ENCODE results near the gene ANKRD60.
A peak's percentile ranks its signal among the peaks of the same experiment; 100 is the strongest.

The ANKRD60 gene

DNA sequence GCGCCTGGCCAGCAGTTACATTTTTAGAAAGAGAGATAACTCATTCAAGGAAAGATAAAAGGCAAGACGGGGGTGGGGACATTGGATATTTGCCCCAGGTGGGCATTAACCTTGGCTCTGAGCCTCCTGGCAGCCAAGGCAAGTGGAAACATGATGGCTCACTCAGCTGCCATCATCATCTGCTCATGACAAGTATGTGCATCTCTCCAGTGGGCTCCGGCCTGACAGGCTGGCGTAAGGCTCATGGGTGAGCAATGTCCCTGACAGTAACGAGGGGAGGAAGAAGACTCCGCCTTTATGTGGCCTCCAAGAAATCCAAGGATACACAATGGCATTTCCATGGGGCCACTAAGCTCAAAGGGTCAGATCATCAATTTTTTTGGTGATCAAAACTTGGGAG, 13.3 kb downstream of the ANKRD60 start:
- H3K27me3 Mint-ChIP-seq = peaks cover 10% of the 10 kb centered on the region
- H3K9me3 Mint-ChIP-seq = no peaks in the 10 kb centered on the region
- no peak overlapping the region for H3K27ac Mint-ChIP-seq
- no peaks in the 10 kb centered on the region for H3K36me3 Mint-ChIP-seq
- H3K4me3 Mint-ChIP-seq = no peak overlapping the region
- no peaks in the 10 kb centered on the region for H3K4me1 Mint-ChIP-seq

DNA sequence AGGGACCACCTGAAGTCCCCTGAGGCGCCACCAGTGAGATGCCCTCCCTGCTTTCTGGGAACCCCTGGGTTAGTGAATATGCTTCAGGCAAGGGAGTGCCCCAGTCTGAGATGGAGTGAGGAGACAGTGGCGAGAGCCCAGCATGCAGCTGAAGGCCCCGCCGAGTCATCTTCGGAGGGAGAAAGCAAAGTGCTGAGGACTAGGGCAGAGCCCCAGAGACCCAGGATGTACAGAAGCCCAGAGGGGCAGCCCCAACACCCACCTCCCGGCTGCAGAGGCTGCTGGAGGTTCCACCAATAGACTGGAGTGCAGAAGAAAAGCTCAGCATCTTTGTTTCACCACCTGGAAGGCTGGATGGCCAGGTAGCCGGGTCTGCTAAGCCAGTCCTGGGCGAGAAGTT, 14.1 kb downstream of the ANKRD60 start:
- peaks cover 8% of the 10 kb centered on the region for H3K27me3 Mint-ChIP-seq
- no peaks in the 10 kb centered on the region for H3K36me3 Mint-ChIP-seq
- H3K9me3 Mint-ChIP-seq = no peaks in the 10 kb centered on the region
- H3K27ac Mint-ChIP-seq = no peak overlapping the region
- H3K4me1 Mint-ChIP-seq = no peaks in the 10 kb centered on the region
- no peak overlapping the region for H3K4me3 Mint-ChIP-seq

DNA sequence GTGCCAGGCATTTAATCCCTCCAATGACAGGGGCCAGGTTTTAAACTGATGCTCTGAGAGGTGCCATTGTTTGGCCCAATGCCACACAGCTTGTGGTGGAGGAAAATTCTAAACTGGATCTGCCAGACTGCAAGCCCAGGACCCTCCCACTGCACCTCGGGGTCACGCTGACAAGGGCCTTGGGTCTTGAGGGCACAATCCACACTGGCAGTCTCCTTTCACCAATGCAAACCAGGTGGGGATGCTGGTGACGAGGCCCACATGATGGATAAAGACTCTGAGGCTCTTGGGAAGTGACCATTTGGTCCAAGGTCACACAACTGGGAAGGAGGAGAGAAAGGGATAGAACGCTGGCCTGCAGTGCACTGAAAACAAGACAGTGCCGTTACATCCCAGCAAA, 14.7 kb downstream of the ANKRD60 start:
- H3K36me3 Mint-ChIP-seq = no peaks in the 10 kb centered on the region
- H3K4me1 Mint-ChIP-seq = no peaks in the 10 kb centered on the region
- H3K27me3 Mint-ChIP-seq = peaks cover 3% of the 10 kb centered on the region
- no peaks in the 10 kb centered on the region for H3K9me3 Mint-ChIP-seq
- H3K27ac Mint-ChIP-seq = no peak overlapping the region
- H3K4me3 Mint-ChIP-seq = no peak overlapping the region

DNA sequence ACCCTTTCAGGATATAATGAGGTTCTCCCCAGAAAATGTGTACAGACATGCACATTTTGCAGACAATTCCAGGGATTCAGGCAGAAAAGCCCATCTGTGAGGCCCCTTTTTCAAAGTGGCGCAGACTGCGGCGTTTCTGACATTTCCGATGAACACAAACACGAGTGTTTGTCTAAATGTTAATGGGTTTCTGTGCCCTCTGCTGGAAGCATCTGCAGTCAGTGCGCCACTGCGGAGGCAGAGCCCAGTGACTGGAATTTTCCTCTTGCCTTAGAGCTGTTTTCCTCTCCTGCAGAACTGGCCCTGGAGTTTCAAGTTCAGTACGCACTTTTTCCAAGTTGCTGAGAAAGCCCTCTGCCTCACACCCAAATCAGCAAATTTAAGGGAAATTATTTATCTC, 15.3 kb downstream of the ANKRD60 start:
- no peaks in the 10 kb centered on the region for H3K36me3 Mint-ChIP-seq
- H3K27ac Mint-ChIP-seq = no peak overlapping the region
- no peaks in the 10 kb centered on the region for H3K4me1 Mint-ChIP-seq
- H3K9me3 Mint-ChIP-seq = no peaks in the 10 kb centered on the region
- no peak overlapping the region for H3K4me3 Mint-ChIP-seq
- H3K27me3 Mint-ChIP-seq = peaks cover 1% of the 10 kb centered on the region

DNA sequence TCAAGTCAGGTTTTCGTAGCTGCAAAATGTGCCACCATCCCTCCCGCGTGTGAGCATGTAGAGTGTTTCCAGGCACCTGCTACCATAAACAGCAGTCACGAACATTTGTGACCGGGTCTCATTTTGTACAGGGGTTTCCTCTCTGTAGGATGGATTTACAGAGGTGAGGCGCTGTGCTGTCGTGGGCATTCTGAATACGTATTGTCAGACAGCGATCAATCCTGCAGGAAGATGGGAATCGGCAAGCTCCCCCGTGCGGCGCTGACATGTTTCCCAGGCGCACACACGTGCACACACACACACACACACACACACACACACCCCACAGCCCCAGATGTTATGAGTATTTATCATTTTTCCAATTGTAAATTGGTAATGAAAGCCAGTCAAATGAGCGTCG, 15.8 kb downstream of the ANKRD60 start:
- no peak overlapping the region for H3K27ac Mint-ChIP-seq
- H3K9me3 Mint-ChIP-seq = no peaks in the 10 kb centered on the region
- H3K36me3 Mint-ChIP-seq = no peaks in the 10 kb centered on the region
- peaks cover 1% of the 10 kb centered on the region for H3K27me3 Mint-ChIP-seq
- no peak overlapping the region for H3K4me3 Mint-ChIP-seq
- H3K4me1 Mint-ChIP-seq = no peaks in the 10 kb centered on the region

DNA sequence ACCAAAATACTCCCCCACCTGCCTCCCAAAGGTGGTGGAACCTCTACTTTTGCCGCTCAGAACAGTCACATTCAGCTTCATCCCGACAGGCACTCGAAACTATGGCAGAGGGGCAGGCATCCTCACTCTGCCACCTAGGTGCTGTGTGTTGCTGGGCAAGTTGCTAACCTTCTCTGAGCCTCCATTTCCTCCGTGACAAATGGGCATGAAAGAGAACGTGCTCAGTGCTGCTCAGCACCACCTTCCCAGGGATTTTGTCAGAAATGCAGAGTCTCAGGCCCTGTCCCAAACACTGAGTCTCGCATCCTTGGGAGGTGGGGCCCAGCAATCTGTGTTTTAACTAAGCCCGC, 18.1 kb downstream of the ANKRD60 start:
- Mint-ChIP-seq H3K4me1 (no peaks in the 10 kb centered on the region), H3K27me3 (peaks cover 1% of the 10 kb centered on the region), H3K4me3 (no peak overlapping the region), H3K36me3 (no peaks in the 10 kb centered on the region), H3K9me3 (no peaks in the 10 kb centered on the region), H3K27ac (no peak overlapping the region)

DNA sequence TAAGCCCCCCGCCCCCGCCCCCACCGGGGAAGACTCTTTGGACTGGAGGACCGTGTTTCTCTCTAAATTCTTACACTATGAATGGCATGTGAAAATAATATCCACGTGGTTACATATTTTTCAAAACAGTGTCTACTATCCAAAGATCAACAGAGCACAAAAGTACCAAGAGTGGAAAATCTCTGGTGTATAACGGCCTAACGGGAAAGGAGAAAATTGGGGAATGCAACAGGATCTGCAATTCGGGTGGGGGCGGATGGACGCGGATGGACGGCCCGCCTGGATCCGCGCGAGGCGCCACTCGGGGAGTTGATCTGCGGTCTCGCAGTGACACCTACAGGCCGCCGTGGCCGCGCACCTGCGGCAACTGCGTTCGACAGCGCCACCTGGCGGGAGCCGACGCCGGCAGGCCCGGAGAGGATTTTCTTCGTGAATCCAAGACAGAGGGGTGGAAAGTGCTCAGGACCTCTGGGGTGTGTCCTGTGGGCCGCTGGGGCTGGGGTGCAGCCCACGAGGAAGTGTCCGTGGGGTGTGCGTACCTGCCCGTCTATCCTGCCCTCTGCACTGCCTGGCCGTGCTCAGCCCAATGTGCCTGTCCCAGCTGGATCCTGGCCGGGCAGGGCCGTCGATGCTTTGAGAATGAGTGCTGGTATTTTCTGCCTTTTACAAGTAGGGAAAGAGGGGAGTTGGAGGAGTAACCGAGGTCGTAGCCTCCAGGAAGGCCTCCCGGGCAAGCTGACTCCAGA, 18.6 kb downstream of the ANKRD60 start:
- Mint-ChIP-seq H3K9me3 (no peaks in the 10 kb centered on the region), H3K27ac (peak overlapping the region; percentile 30), H3K27me3 (peaks cover 1% of the 10 kb centered on the region), H3K36me3 (no peaks in the 10 kb centered on the region), H3K4me1 (no peaks in the 10 kb centered on the region), H3K4me3 (no peak overlapping the region)

DNA sequence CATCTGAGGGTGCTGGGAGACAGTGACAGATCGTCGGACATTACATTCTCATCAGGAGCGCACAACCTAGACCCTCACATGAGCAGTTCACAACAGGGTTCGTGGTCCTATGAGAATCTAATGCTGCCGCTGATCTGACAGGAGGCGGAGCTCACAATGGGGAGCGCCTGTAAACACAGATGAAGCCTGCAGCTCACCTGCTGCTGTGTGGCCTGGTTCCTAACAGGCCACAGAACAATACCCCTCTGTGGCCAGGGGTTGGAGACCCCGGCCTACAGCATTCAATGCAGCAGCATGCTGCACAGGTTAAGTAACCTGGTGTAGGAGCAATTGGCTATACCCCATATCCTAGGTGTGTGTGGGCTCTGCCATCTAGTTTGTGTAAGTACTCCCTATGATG, 19.5 kb downstream of the ANKRD60 start:
- H3K4me3 Mint-ChIP-seq = no peak overlapping the region

DNA sequence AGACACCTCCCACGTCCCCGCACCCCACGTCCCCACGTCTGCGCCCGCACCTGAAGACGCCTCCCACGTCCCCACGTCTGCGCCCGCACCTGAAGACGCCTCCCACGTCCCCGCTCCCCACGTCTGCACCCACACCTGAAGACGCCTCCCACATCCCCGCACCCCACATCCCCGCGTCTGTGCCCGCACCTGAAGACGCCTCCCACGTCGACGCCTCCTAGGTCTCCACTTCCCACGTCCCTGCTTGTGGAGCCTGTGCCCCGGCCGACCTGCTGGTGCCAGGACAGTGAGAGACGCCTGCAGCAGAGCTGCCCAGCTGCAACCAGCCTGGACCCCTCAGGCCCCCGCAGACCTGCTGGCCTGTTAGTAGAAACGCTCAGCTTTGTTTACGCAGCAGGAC, 22.6 kb downstream of the ANKRD60 start:
- Mint-ChIP-seq H3K27ac (no peak overlapping the region), H3K9me3 (no peaks in the 10 kb centered on the region), H3K4me1 (no peaks in the 10 kb centered on the region), H3K4me3 (no peak overlapping the region), H3K27me3 (no peaks in the 10 kb centered on the region), H3K36me3 (no peaks in the 10 kb centered on the region)

More for the DNA sequence above, 19.5 kb downstream of the ANKRD60 start:
- H3K27ac Mint-ChIP-seq = no peak overlapping the region
- H3K36me3 Mint-ChIP-seq = no peaks in the 10 kb centered on the region
- H3K27me3 Mint-ChIP-seq = peaks cover 1% of the 10 kb centered on the region
- H3K9me3 Mint-ChIP-seq = no peaks in the 10 kb centered on the region
- no peaks in the 10 kb centered on the region for H3K4me1 Mint-ChIP-seq

DNA sequence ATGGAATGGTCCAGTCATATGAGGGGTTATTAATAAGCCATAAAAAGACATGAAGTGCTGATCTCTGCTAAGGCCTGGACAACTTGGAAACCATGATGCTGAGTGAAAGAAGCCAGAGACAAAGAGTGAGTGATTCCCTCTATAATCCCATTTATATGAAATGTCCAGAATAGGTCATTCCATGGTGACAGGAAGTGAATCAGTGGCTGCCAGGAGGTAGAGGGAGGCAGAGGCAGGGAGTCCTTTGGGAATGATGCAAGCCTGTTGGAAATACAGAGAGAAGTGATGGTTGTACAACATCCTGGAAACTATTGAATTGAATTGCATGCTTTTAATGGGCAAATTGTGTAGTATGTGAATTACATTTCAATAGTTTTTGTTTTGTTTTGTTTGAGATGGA, 26.4 kb downstream of the ANKRD60 start:
- Mint-ChIP-seq H3K27ac (no peak overlapping the region), H3K36me3 (no peaks in the 10 kb centered on the region), H3K4me3 (no peak overlapping the region), H3K9me3 (no peaks in the 10 kb centered on the region), H3K27me3 (no peaks in the 10 kb centered on the region), H3K4me1 (no peaks in the 10 kb centered on the region)

DNA sequence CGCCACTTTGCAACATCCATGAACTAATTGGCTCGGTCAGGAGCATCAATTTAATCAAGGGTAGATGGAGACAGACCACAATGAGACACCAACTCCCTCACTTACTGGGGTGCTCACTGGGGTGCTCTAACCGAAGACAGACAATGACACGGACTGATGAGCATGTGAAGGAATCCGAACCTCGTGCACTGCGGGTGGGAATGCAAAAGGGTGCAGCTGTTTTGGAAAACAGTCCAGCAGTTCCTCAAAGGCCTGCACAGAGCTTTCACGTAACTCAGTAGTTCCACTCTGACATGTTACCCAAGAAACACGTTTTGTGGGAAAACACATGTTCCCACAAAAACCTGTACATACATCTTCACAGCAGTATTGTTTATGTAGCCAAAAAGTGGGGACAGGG, 26.8 kb downstream of the ANKRD60 start:
- Mint-ChIP-seq H3K36me3 (no peaks in the 10 kb centered on the region), H3K9me3 (no peaks in the 10 kb centered on the region), H3K27me3 (no peaks in the 10 kb centered on the region), H3K27ac (no peak overlapping the region), H3K4me3 (no peak overlapping the region), H3K4me1 (no peaks in the 10 kb centered on the region)

DNA sequence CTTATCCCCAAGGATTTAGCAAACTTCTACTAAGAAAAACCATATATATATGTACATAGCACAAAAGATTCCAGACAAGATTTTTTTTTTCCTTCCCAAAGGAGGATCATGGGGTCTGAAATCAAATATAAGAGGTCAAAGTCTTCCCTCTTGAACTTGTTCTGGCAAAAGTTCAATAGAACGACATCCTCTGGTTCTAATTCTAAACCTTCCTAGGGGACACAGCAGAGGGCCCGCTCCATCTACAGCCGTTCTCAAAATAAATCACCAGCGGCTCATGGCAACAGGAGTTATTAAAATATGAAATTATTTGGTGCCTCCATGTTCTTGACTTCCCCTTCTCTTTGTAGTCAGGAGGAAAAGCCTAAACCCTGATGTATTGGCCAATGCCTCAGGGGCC, 29.0 kb downstream of the ANKRD60 start:
- no peaks in the 10 kb centered on the region for H3K9me3 Mint-ChIP-seq
- H3K4me3 Mint-ChIP-seq = no peak overlapping the region
- H3K27me3 Mint-ChIP-seq = no peaks in the 10 kb centered on the region
- H3K36me3 Mint-ChIP-seq = no peaks in the 10 kb centered on the region
- H3K4me1 Mint-ChIP-seq = no peaks in the 10 kb centered on the region
- no peak overlapping the region for H3K27ac Mint-ChIP-seq

DNA sequence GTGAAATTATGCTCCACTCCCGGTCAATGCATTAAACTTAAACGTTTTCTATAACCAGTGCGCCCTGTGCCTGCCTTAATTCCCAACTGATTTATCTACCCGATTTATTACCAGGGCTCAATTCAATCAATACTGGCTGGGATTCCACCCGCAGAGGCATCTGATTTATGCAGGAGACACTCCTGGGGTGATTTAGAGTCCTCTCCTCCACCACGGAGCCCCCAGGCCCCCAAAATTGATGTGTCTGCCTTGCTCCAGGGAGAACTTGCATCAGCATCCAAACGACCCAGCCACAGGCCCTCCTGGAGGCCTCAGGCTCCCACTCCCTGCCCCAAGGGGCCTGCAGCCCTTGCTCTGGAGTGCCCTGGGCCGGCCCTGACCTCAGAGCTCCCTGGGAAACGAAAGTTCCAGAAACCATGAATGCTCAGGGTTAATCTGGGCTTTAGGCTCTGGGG, 29.5 kb downstream of the ANKRD60 start:
- Mint-ChIP-seq H3K9me3 (no peaks in the 10 kb centered on the region), H3K27me3 (no peaks in the 10 kb centered on the region), H3K4me3 (no peak overlapping the region), H3K4me1 (no peaks in the 10 kb centered on the region), H3K27ac (no peak overlapping the region), H3K36me3 (no peaks in the 10 kb centered on the region)

DNA sequence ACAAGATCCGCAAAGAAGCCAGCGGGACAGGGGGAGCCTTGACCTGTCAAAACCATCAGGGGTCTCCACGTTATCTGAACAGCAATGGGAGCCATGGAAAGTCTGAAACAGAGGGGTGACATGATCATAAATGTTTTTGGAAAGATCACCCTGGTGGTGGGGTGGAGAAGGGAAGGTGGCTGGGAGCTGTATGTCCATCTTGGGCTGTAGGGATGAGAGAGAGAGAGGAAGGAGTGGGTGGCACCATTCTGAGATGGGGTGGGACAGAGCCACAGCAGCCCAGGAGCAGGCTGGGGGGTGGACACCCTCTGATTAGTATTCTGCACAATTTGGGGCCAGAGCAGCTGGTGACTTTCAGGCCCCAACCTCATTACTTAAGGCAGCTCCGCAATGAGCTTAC, 30.1 kb downstream of the ANKRD60 start:
- H3K27me3 Mint-ChIP-seq = no peaks in the 10 kb centered on the region
- H3K4me1 Mint-ChIP-seq = no peaks in the 10 kb centered on the region
- no peaks in the 10 kb centered on the region for H3K36me3 Mint-ChIP-seq
- H3K4me3 Mint-ChIP-seq = no peak overlapping the region
- H3K9me3 Mint-ChIP-seq = no peaks in the 10 kb centered on the region
- H3K27ac Mint-ChIP-seq = no peak overlapping the region

DNA sequence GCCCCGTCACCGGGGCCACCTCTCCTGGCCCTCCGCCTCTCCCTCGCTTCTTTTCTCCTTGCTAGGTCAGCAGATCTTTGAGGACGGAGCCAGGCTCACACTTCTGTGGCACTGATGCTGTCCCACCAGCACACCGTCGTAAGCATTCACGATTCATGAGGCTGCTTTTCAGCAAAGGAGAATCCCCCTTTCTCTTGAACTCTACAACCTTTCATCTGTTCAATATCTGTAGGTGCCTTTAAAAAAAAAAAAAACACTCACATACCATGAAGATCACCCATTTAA, 31.3 kb downstream of the ANKRD60 start:
- H3K9me3 Mint-ChIP-seq = no peaks in the 10 kb centered on the region
- H3K4me1 Mint-ChIP-seq = no peaks in the 10 kb centered on the region
- H3K36me3 Mint-ChIP-seq = no peaks in the 10 kb centered on the region
- H3K4me3 Mint-ChIP-seq = no peak overlapping the region
- H3K27me3 Mint-ChIP-seq = no peaks in the 10 kb centered on the region
- no peak overlapping the region for H3K27ac Mint-ChIP-seq

DNA sequence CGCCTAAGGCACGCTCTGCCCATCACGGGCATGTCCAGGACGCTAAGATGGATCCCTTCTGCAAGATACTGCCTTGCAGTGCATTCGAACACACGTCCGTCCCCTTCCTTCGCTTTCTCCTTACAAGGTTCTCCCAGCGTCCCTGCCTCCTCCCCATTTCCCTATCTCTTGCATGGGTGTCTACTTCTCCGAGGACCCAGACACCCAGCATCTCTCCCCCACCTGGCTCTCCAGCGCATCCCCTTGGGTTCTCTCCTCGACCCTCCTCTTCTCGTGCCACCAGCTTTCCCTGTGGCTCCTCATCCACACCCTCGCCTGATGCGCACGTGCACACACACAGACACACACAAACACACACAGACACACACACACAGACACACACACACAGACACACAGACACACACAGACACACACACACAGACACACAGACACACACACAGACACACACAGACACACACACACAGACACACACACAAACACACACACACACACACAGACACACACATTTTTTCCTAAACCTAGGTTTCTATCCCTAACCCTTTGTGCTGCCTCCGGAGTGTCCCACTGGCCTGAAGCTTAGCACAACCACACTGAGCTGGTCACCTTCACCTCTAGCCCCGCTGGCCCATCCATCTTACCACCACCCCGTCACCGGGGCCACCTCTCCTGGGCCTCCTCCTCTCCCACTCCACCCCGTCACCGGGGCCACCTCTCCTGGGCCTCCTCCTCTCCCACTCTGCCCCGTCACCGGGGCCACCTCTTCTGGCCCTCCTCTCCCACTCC, 31.9 kb downstream of the ANKRD60 start:
- no peaks in the 10 kb centered on the region for H3K9me3 Mint-ChIP-seq
- no peaks in the 10 kb centered on the region for H3K27me3 Mint-ChIP-seq
- no peaks in the 10 kb centered on the region for H3K4me1 Mint-ChIP-seq
- H3K27ac Mint-ChIP-seq = no peak overlapping the region
- H3K4me3 Mint-ChIP-seq = no peak overlapping the region
- H3K36me3 Mint-ChIP-seq = no peaks in the 10 kb centered on the region

DNA sequence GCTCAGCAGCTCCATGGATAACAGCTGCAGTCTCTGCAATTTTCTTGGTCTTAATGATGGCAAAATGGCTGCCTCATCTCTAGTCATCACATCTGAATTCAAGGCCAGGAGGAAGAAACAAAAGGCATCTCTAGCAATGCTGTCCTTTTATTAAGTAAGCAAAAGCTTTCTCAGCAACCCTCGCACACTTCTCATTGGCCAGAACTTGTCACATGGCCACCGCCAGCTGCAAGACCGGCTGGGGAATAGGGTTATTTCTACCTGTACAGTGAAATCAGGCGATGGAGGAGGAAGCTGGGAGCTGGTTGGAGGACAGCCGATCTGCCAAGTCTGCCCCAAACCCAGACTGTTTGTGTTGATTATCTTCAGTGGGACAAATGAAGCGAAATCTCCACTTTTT, 33.4 kb downstream of the ANKRD60 start:
- no peaks in the 10 kb centered on the region for H3K9me3 Mint-ChIP-seq
- no peak overlapping the region for H3K4me3 Mint-ChIP-seq
- H3K27me3 Mint-ChIP-seq = no peaks in the 10 kb centered on the region
- H3K36me3 Mint-ChIP-seq = no peaks in the 10 kb centered on the region
- no peaks in the 10 kb centered on the region for H3K4me1 Mint-ChIP-seq
- H3K27ac Mint-ChIP-seq = no peak overlapping the region

Measured in activated naive CD4-positive, alpha-beta T cell treated with anti-CD3 and anti-CD28 coated beads, Interleukin-2, amount 50 U/mL, for 24 hours (primary cell).